ENCODE data around the gene RSPH1.

RSPH1 gene

DNA sequence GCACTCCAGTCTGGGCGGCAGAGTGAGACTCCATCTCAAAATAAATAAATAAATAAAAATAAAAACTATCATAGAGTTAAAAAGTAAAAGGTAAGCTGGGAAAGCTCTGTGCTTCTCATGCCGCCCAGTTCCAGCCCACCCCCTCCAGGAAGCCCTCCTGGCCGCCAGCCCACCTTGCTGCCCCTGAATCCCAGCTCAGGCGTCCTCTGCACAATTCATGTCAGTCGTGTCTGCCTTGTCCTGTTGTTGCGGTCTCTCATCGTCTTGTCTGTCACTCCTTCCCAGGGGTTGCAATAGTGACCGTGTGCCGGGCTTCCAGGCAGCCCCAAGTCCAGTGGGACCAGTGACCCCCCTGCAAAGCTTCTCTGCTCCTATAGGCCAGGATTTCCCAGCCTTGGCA, 44.1 kb downstream of the RSPH1 start:
- no peak for DNase-seq (ENCODE audit: extremely low spot score)
- CTCF ChIA-PET: no interaction called here
- no peak for TF ChIP-seq SUZ12 (IDR thresholded peaks at IDR 0.05)
- TF ChIP-seq NFRKB (IDR thresholded peaks at IDR 0.05): no peak
- TF ChIP-seq HDGF (IDR thresholded peaks at IDR 0.05; ENCODE audit: borderline replicate concordance): no peak
- no peak for TF ChIP-seq L3MBTL2 (conservative IDR thresholded peaks at IDR 0.05)
- no peak for TF ChIP-seq BHLHE40 (IDR thresholded peaks at IDR 0.05; ENCODE audit: borderline replicate concordance)
- TF ChIP-seq ELF4 (IDR thresholded peaks at IDR 0.05): no peak
- no peak for TF ChIP-seq FOXM1 (IDR thresholded peaks at IDR 0.05; ENCODE audit: borderline replicate concordance)
- no peak for TF ChIP-seq SP1 (IDR thresholded peaks at IDR 0.05)
- POLR2A ChIA-PET: no interaction called here

DNA sequence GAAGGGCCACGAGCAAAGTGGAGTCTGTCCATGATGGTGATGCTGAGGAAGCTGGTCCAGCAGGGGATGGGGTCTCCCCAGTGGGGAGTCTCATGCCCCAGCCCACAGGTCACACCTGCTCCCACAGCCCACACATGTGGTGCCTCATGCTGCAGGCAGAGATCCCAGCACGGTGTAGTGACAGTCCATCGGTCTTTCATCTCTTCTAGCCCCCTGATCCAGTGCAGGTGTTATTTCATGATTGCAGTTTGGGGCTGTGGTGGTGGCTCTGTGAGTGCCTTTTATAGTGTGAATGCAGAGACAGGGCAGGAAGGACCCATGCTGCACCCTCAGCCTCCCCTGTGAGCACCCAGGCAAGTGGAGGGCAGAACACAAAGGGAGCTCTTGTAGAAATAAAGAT, 47.3 kb downstream of the RSPH1 start:
- CTCF ChIA-PET: no interaction called here

DNA sequence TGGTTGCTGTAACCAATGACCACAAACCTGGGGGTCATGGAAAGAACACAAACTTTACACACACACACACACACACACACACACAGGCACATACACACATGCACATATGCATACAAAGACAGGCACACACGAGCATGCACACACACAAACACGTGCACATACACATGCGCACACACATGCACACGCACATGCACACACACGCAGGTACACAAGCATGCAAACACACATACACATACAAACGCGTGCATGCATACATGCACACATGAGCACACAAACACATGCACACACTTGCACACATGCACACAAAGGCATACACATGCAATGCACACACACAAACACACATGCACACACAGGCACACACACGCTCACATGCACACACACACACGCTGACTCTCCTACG, 48.3 kb downstream of the RSPH1 start:
- CTCF ChIA-PET: no interaction called here
- POLR2A ChIA-PET: no interaction called here
- DNase-seq (ENCODE audit: extremely low spot score): no peak
- no peak for TF ChIP-seq SP1 (IDR thresholded peaks at IDR 0.05)
- TF ChIP-seq TARDBP (IDR thresholded peaks at IDR 0.05): no peak
- TF ChIP-seq ARNT (IDR thresholded peaks at IDR 0.05): no peak
- TF ChIP-seq, protein P1, sequence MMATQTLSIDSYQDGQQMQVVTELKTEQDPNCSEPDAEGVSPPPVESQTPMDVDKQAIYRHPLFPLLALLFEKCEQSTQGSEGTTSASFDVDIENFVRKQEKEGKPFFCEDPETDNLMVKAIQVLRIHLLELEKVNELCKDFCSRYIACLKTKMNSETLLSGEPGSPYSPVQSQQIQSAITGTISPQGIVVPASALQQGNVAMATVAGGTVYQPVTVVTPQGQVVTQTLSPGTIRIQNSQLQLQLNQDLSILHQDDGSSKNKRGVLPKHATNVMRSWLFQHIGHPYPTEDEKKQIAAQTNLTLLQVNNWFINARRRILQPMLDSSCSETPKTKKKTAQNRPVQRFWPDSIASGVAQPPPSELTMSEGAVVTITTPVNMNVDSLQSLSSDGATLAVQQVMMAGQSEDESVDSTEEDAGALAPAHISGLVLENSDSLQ (IDR thresholded peaks at IDR 0.05): no peak
- no peak for TF ChIP-seq NFRKB (IDR thresholded peaks at IDR 0.05)
- no peak for TF ChIP-seq FOXA1 (IDR thresholded peaks at IDR 0.05)
- TF ChIP-seq ZNF384 (IDR thresholded peaks at IDR 0.05): no peak
- no peak for TF ChIP-seq HDGF (IDR thresholded peaks at IDR 0.05; ENCODE audit: borderline replicate concordance)
- TF ChIP-seq L3MBTL2 (conservative IDR thresholded peaks at IDR 0.05): no peak
- TF ChIP-seq SUZ12 (IDR thresholded peaks at IDR 0.05): no peak
- no peak for TF ChIP-seq CTBP1 (IDR thresholded peaks at IDR 0.05; ENCODE audit: borderline replicate concordance)
- no peak for TF ChIP-seq FOXK2 (IDR thresholded peaks at IDR 0.05)
- TF ChIP-seq LEF1 (IDR thresholded peaks at IDR 0.05; ENCODE audit: borderline replicate concordance): no peak
- TF ChIP-seq BHLHE40 (IDR thresholded peaks at IDR 0.05; ENCODE audit: borderline replicate concordance): no peak

More for the DNA sequence above, 47.3 kb downstream of the RSPH1 start:
- TF ChIP-seq BHLHE40 (IDR thresholded peaks at IDR 0.05; ENCODE audit: borderline replicate concordance): no peak
- no peak for TF ChIP-seq FOXK2 (IDR thresholded peaks at IDR 0.05)
- no peak for TF ChIP-seq ZNF384 (IDR thresholded peaks at IDR 0.05)
- TF ChIP-seq, protein P1 (IDR thresholded peaks at IDR 0.05): no peak
- no peak for TF ChIP-seq L3MBTL2 (conservative IDR thresholded peaks at IDR 0.05)
- no peak for TF ChIP-seq LEF1 (IDR thresholded peaks at IDR 0.05; ENCODE audit: borderline replicate concordance)
- no peak for TF ChIP-seq HDGF (IDR thresholded peaks at IDR 0.05; ENCODE audit: borderline replicate concordance)
- no peak for DNase-seq (ENCODE audit: extremely low spot score)
- POLR2A ChIA-PET: no interaction called here

DNA sequence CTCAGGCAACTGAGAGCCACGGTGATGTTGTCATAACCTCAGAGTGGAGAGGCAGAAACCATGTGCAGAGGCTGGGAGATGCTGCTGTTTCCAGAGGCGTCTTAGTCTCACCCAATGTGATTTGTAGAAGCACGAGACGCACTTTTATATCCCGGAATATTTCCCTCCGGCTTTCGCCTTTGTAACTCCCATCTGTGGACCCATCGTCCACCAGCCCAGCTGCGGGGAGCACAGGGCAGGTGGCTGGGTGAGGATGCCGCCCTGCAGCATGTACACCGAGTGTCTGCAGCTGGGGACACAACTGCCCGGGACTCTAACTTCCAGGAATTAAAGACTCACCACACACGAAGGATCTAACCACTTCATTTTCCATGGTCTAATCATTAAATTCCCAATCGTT, 48.8 kb downstream of the RSPH1 start:
- ChIA-PET POLR2A (no interaction called here), CTCF (no interaction called here)
- TF ChIP-seq L3MBTL2 (conservative IDR thresholded peaks at IDR 0.05) (no peak), LEF1 (IDR thresholded peaks at IDR 0.05; ENCODE audit: borderline replicate concordance) (no peak), SUZ12 (IDR thresholded peaks at IDR 0.05) (no peak), ARNT (IDR thresholded peaks at IDR 0.05) (no peak), ELF4 (IDR thresholded peaks at IDR 0.05) (no peak), FOXM1 (IDR thresholded peaks at IDR 0.05; ENCODE audit: borderline replicate concordance) (no peak), NFRKB (IDR thresholded peaks at IDR 0.05) (no peak), BHLHE40 (IDR thresholded peaks at IDR 0.05; ENCODE audit: borderline replicate concordance) (no peak), SP1 (IDR thresholded peaks at IDR 0.05) (no peak)

DNA sequence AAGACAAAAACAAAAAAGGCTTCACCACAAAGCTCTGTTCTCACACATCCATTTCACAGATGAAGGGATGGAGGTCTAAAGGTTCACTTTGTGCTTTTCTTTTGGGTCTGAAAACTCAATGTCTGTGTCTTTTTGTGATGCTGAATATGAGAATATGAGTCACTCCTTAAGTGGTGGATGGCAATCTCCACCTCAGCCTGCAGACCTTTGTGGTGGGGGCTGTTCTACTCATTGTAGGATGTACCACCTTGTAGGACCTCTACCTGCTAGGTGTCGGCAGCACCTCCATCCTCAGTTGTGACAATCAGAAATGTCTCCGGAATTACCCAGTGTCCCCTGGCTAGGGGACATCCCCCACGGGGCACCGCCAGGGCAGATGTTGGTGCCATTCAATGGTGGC, 49.5 kb downstream of the RSPH1 start:
- ChIA-PET CTCF (no interaction called here), POLR2A (no interaction called here)
- no peak for DNase-seq (ENCODE audit: extremely low spot score)
- TF ChIP-seq LEF1 (IDR thresholded peaks at IDR 0.05; ENCODE audit: borderline replicate concordance): no peak
- TF ChIP-seq BHLHE40 (IDR thresholded peaks at IDR 0.05; ENCODE audit: borderline replicate concordance): no peak
- TF ChIP-seq FOXA1 (IDR thresholded peaks at IDR 0.05): no peak
- no peak for TF ChIP-seq HDGF (IDR thresholded peaks at IDR 0.05; ENCODE audit: borderline replicate concordance)
- TF ChIP-seq SP1 (IDR thresholded peaks at IDR 0.05): no peak
- no peak for TF ChIP-seq CTBP1 (IDR thresholded peaks at IDR 0.05; ENCODE audit: borderline replicate concordance)
- TF ChIP-seq SUZ12 (IDR thresholded peaks at IDR 0.05): no peak

More for the DNA sequence above, 48.8 kb downstream of the RSPH1 start:
- no peak for DNase-seq (ENCODE audit: extremely low spot score)

DNA sequence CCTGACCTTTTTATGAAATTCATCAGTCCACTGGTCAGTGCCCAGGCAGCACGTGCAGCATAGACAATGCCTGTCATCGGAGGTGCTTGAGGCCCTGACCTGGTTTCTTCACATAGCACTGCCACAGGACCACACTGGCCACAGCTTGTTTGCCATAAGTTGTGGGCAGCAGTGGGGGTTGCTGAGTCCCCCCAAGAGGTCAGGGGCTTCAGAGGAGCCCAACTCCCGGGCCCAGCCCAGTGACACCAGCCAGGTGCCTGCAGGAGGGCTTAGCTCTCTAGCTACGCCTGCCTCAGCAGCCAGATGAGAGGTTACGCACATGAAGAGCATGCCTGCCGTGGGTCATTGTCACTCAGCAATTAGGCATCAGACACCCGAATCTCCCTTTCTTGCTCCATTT, 50.7 kb downstream of the RSPH1 start:
- ChIA-PET POLR2A (no interaction called here), CTCF (no interaction called here)
- TF ChIP-seq, protein P1 (IDR thresholded peaks at IDR 0.05): no peak
- no peak for TF ChIP-seq CTBP1 (IDR thresholded peaks at IDR 0.05; ENCODE audit: borderline replicate concordance)
- TF ChIP-seq TARDBP (IDR thresholded peaks at IDR 0.05): no peak
- no peak for TF ChIP-seq FOXK2 (IDR thresholded peaks at IDR 0.05)
- no peak for TF ChIP-seq FOXA1 (IDR thresholded peaks at IDR 0.05)
- TF ChIP-seq SUZ12 (IDR thresholded peaks at IDR 0.05): no peak
- TF ChIP-seq FOXM1 (IDR thresholded peaks at IDR 0.05; ENCODE audit: borderline replicate concordance): no peak
- TF ChIP-seq ZNF384 (IDR thresholded peaks at IDR 0.05): no peak
- no peak for TF ChIP-seq NFRKB (IDR thresholded peaks at IDR 0.05)
- no peak for TF ChIP-seq ARNT (IDR thresholded peaks at IDR 0.05)
- TF ChIP-seq LEF1 (IDR thresholded peaks at IDR 0.05; ENCODE audit: borderline replicate concordance): no peak
- DNase-seq (ENCODE audit: extremely low spot score): no peak

DNA sequence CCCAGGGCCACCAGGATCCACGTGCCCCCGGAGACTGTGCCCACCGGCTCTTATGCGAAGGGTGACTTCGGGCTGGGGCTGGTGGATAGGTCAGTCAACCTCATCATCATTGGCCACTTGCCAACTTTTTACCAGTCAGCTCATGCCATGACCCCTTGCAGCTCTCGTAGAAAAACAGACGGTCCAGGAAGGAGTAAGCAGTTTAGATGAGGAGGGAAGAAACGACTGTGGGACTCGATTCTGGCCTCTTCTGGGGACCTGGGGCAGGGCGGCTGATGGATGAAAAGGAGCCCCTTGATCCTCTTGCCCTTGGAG, 51.3 kb downstream of the RSPH1 start:
- CTCF ChIA-PET: interaction anchor here (1.1 kb wide), 1 partner anchor 106 kb away, joined by 3 read pairs; no protein-coding TSS in a partner anchor
- no peak for DNase-seq (ENCODE audit: extremely low spot score)
- TF ChIP-seq ELF4 (IDR thresholded peaks at IDR 0.05) (no peak), SUZ12 (IDR thresholded peaks at IDR 0.05) (no peak), FOXM1 (IDR thresholded peaks at IDR 0.05; ENCODE audit: borderline replicate concordance) (no peak), BHLHE40 (IDR thresholded peaks at IDR 0.05; ENCODE audit: borderline replicate concordance) (no peak), TARDBP (IDR thresholded peaks at IDR 0.05) (no peak), FOXK2 (IDR thresholded peaks at IDR 0.05) (no peak), ZNF384 (IDR thresholded peaks at IDR 0.05) (no peak), NFRKB (IDR thresholded peaks at IDR 0.05) (no peak), HDGF (IDR thresholded peaks at IDR 0.05; ENCODE audit: borderline replicate concordance) (no peak), L3MBTL2 (conservative IDR thresholded peaks at IDR 0.05) (no peak), SP1 (IDR thresholded peaks at IDR 0.05) (no peak), LEF1 (IDR thresholded peaks at IDR 0.05; ENCODE audit: borderline replicate concordance) (no peak), FOXA1 (IDR thresholded peaks at IDR 0.05) (no peak), CTBP1 (IDR thresholded peaks at IDR 0.05; ENCODE audit: borderline replicate concordance) (no peak), ARNT (IDR thresholded peaks at IDR 0.05) (no peak)
- TF ChIP-seq, protein P1 (IDR thresholded peaks at IDR 0.05): no peak
- POLR2A ChIA-PET: no interaction called here

Data from HEK293T (cell line).